ENCODE data around the gene APBA2. TPM values are rescaled to one million over a fixed set of nuclear protein-coding genes. Genes with fewer than 3 reads are reported as not detected.

Gene APBA2
- total and polyA plus RNA-seq, 2 donors from 2014 or later = 1.0 to 6.1 TPM

- Histone ChIP-seq H3K4me3 (ENCODE audit: low read length in 3 of 3) (no peak overlapping the region), H3K27me3 (ENCODE audit: control insufficient read depth, insufficient read depth, low read length) (no peaks in the 10 kb centered on the region), H3K36me3 (ENCODE audit: control insufficient read depth in 2 of 3, insufficient read depth in 3 of 3, low read length in 3 of 3) (no peaks in the 10 kb centered on the region), H3K27ac (ENCODE audit: low read depth in 2 of 2, low read length in 2 of 2) (no peak overlapping the region), H3K9me3 (ENCODE audit: control insufficient read depth in 2 of 3, insufficient read depth in 1 of 3, low read length in 3 of 3) (no peaks in the 10 kb centered on the region), H3K4me1 (ENCODE audit: control insufficient read depth in 2 of 3, insufficient read depth in 2 of 3, low read depth in 1 of 3, low read length in 3 of 3) (no peaks in the 10 kb centered on the region), H3K9ac (ENCODE audit: low read length in 3 of 3) (no peak overlapping the region)
- TF ChIP-seq CTCF (IDR thresholded peaks at IDR 0.05; ENCODE audit: borderline replicate concordance, extremely low read depth, insufficient read depth) = no peak
- FAIRE-seq (no peak), DNase-seq (peak in 1 of 5 donors; percentile 38)
- intact Hi-C loops (cut with DNase I) = no loop called here
Measured at GRCh38 chr15:28904541-28905315, 19.0 kb downstream of the APBA2 start.

GRCh38 chr15:28907338-28907960 lies 21.7 kb downstream of the APBA2 start:
- Histone ChIP-seq H3K9ac (ENCODE audit: low read length in 3 of 3) (no peak overlapping the region), H3K4me3 (ENCODE audit: low read length in 3 of 3) (no peak overlapping the region), H3K27ac (ENCODE audit: low read depth in 2 of 2, low read length in 2 of 2) (no peak overlapping the region), H3K4me1 (ENCODE audit: control insufficient read depth in 2 of 3, insufficient read depth in 2 of 3, low read depth in 1 of 3, low read length in 3 of 3) (no peaks in the 10 kb centered on the region), H3K27me3 (ENCODE audit: control insufficient read depth, insufficient read depth, low read length) (no peaks in the 10 kb centered on the region), H3K9me3 (ENCODE audit: control insufficient read depth in 2 of 3, insufficient read depth in 1 of 3, low read length in 3 of 3) (no peaks in the 10 kb centered on the region), H3K36me3 (ENCODE audit: control insufficient read depth in 2 of 3, insufficient read depth in 3 of 3, low read length in 3 of 3) (no peaks in the 10 kb centered on the region)
- intact Hi-C loops (cut with DNase I) = no loop called here
- no peak for FAIRE-seq
- peak in 2 of 5 donors; percentile 7 to 10 for DNase-seq
- TF ChIP-seq CTCF (IDR thresholded peaks at IDR 0.05; ENCODE audit: borderline replicate concordance, extremely low read depth, insufficient read depth) = no peak

GRCh38 chr15:28909958-28910500 lies 24.3 kb downstream of the APBA2 start:
- FAIRE-seq (no peak), DNase-seq (peak in 1 of 5 donors; percentile 28)
- Histone ChIP-seq H3K9me3 (ENCODE audit: control insufficient read depth in 2 of 3, insufficient read depth in 1 of 3, low read length in 3 of 3) (no peaks in the 10 kb centered on the region), H3K27ac (ENCODE audit: low read depth in 2 of 2, low read length in 2 of 2) (no peak overlapping the region), H3K27me3 (ENCODE audit: control insufficient read depth, insufficient read depth, low read length) (no peaks in the 10 kb centered on the region), H3K4me1 (ENCODE audit: control insufficient read depth in 2 of 3, insufficient read depth in 2 of 3, low read depth in 1 of 3, low read length in 3 of 3) (no peaks in the 10 kb centered on the region), H3K4me3 (ENCODE audit: low read length in 3 of 3) (no peak overlapping the region), H3K36me3 (ENCODE audit: control insufficient read depth in 2 of 3, insufficient read depth in 3 of 3, low read length in 3 of 3) (no peaks in the 10 kb centered on the region), H3K9ac (ENCODE audit: low read length in 3 of 3) (no peak overlapping the region)
- intact Hi-C loops (cut with DNase I) = no loop called here
- no peak for TF ChIP-seq CTCF (IDR thresholded peaks at IDR 0.05; ENCODE audit: borderline replicate concordance, extremely low read depth, insufficient read depth)
